Fibroblast of gingiva (primary cell): ENCODE data around the gene SFXN3.

Experiments
- DNase-seq: peaks from one replicate; pipeline ENCODE4 v3.0.0-alpha.2; 2011; ENCODE audit warnings: low read depth

SFXN3 gene

GRCh38 chr10:101056365-101057151 is 25.5 kb downstream of the SFXN3 start:
- no peak for DNase-seq

- peak; percentile 89 for DNase-seq
Measured at GRCh38 chr10:101060036-101060950, 29.3 kb downstream of the SFXN3 start.

GRCh38 chr10:101060951-101061623 is 30.1 kb downstream of the SFXN3 start:
- peak; percentile 92 for DNase-seq

GRCh38 chr10:101061624-101062231 is 30.7 kb downstream of the SFXN3 start, which contains the start of gene KAZALD1:
Gene KAZALD1, plus strand, starts transcription at chr10:101061989. Its CDS starts 604 bp downstream, at chr10:101062593.
- peak; percentile 78 for DNase-seq

GRCh38 chr10:101062232-101063049 is 31.4 kb downstream of the SFXN3 start:
- peak; percentile 38 for DNase-seq

- DNase-seq: no peak
Measured at GRCh38 chr10:101063050-101063525, 32.1 kb downstream of the SFXN3 start.

GRCh38 chr10:101063548-101064414 is 32.7 kb downstream of the SFXN3 start:
- no peak for DNase-seq

- DNase-seq: no peak
Measured at GRCh38 chr10:101064415-101065030, 33.5 kb downstream of the SFXN3 start.

GRCh38 chr10:101065481-101066145 is 34.6 kb downstream of the SFXN3 start:
- peak; percentile 67 for DNase-seq

GRCh38 chr10:101066146-101066895 is 35.3 kb downstream of the SFXN3 start:
- DNase-seq: peak; percentile 72

GRCh38 chr10:101066896-101067355 is 35.9 kb downstream of the SFXN3 start:
- no peak for DNase-seq

GRCh38 chr10:101067356-101068083 is 36.5 kb downstream of the SFXN3 start:
- DNase-seq: peak; percentile 72

- no peak for DNase-seq
Measured at GRCh38 chr10:101069441-101069840, 38.4 kb downstream of the SFXN3 start.

- DNase-seq: no peak
Measured at GRCh38 chr10:101070098-101070497, 39.1 kb downstream of the SFXN3 start.

- DNase-seq: no peak
Measured at GRCh38 chr10:101071267-101071884, 40.3 kb downstream of the SFXN3 start.

- DNase-seq: no peak
Measured at GRCh38 chr10:101071885-101072433, 40.9 kb downstream of the SFXN3 start.
